ENCODE data around the gene AUNIP.

Gene AUNIP

DNA sequence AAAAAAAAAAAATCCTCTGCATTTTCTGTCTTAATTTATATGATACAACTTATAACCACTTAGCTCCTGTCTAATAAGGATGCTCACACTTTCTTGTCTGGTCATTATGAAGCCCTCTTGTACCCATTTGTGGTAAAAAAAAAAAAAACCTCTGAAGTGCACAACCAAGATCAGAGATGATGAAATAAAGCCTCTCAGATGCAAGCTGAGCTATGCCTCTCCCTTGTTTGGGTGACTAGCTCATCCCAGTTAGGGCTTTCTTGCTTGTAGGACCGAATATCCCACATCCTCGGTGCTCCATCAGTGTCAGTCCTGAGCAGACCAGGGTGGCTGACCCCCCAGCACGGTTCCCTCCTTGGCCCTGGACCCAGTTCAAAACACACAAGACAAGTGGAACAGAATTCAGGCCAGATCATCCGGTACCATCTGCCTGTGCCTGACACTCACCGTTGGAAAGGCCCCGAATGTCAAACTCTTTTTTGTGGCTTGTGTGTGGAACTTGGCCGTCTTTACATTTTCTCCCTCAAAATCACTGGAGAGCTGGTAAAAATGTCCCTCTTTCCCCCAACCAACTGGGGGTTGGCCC lies 65.6 kb downstream of the AUNIP start (continued):
- TF ChIP-seq ZNF777 (tag by site-specific recombination; IDR thresholded peaks at IDR 0.05; ENCODE audit: borderline replicate concordance) (no peak), ZNF423 (tag by site-specific recombination; IDR thresholded peaks at IDR 0.05) (no peak), ZNF239 (tag by site-specific recombination; IDR thresholded peaks at IDR 0.05) (no peak), WT1 (tag by site-specific recombination; IDR thresholded peaks at IDR 0.05) (no peak)
- TF ChIP-seq, protein P1, sequence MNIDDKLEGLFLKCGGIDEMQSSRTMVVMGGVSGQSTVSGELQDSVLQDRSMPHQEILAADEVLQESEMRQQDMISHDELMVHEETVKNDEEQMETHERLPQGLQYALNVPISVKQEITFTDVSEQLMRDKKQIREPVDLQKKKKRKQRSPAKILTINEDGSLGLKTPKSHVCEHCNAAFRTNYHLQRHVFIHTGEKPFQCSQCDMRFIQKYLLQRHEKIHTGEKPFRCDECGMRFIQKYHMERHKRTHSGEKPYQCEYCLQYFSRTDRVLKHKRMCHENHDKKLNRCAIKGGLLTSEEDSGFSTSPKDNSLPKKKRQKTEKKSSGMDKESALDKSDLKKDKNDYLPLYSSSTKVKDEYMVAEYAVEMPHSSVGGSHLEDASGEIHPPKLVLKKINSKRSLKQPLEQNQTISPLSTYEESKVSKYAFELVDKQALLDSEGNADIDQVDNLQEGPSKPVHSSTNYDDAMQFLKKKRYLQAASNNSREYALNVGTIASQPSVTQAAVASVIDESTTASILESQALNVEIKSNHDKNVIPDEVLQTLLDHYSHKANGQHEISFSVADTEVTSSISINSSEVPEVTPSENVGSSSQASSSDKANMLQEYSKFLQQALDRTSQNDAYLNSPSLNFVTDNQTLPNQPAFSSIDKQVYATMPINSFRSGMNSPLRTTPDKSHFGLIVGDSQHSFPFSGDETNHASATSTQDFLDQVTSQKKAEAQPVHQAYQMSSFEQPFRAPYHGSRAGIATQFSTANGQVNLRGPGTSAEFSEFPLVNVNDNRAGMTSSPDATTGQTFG (tag by site-specific recombination; IDR thresholded peaks at IDR 0.05; ENCODE audit: borderline replicate concordance): no peak

DNA sequence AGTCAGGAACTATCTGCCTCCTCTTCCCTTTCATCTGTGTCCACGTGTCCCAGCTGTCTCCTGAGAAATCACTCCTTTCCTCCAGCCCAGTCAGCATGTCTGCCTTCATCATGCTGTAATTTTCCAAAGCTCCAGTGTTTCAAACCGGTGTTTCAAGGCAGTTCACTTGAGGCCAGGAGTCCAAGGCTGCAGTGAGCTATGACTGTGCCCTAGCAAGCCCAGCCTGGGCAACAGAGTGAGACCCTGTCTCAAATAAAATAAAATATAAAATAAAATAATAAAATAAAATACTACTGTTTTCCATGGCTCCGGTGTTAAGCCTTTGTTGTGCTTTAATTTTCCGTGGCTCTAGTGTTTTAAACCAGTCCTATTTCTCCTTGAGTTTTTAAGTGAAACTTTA lies 67.1 kb downstream of the AUNIP start:
- peaks cover 3% of the 10 kb centered on the region for H3K4me1 ChIP-seq (ENCODE audit: control insufficient read depth, insufficient read depth, low read length)
- POLR2A ChIA-PET: interaction anchor here (0.7 kb wide), 1 partner anchor 844 kb away, joined by 6 read pairs; no protein-coding TSS in a partner anchor
- H3K4me3 ChIP-seq (ENCODE audit: low read depth, low read length): no peak overlapping the region
- no peaks in the 10 kb centered on the region for H3K9me3 ChIP-seq (ENCODE audit: control insufficient read depth, insufficient read depth, low read depth, low read length)
- TF ChIP-seq ZSCAN23 (tag by site-specific recombination; IDR thresholded peaks at IDR 0.05) (no peak), ZNF121 (tag by site-specific recombination; IDR thresholded peaks at IDR 0.05) (peak; percentile 33; the same call in 1 of the 2 replicates)
- no peaks in the 10 kb centered on the region for H3K36me3 ChIP-seq (ENCODE audit: control insufficient read depth in 2 of 2, insufficient read depth in 1 of 2, low read length in 2 of 2)
- CTCF ChIA-PET: interaction anchor here (0.6 kb wide), 2 partner anchors 290 to 1888 kb away, joined by 3 read pairs; no protein-coding TSS in a partner anchor
- no peak overlapping the region for H3K27ac ChIP-seq (ENCODE audit: extremely low read depth, low read depth, low read length)

DNA sequence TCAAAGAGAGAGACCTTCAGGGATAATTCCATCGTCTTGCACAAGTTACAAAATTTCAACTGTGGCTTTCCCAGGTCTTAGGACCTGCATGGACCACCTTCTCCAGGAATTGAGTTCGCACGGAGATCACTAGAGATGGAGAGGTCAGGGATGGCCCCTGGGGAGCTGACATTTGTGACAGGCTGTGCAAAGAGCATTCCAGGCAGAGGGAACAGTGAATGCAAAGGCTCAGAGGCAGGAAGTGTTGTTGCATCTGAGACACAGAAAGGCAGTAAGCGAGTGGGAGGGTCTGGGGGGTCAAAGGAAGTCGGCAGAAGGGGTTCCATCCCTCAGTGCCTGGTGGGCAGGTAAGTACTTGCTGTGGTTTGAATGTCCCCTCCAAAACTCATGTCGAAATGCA lies 68.8 kb downstream of the AUNIP start:
- CTCF ChIA-PET: interaction anchor here (1.0 kb wide), 1 partner anchor 8 kb away, joined by 3 read pairs; no protein-coding TSS in a partner anchor
- POLR2A ChIA-PET: no interaction called here

More for the DNA sequence above, 68.8 kb downstream of the AUNIP start:
- Histone ChIP-seq H3K36me3 (ENCODE audit: control insufficient read depth in 2 of 2, insufficient read depth in 1 of 2, low read length in 2 of 2) (no peaks in the 10 kb centered on the region), H3K4me1 (ENCODE audit: control insufficient read depth, insufficient read depth, low read length) (peaks cover 3% of the 10 kb centered on the region), H3K9me3 (ENCODE audit: control insufficient read depth, insufficient read depth, low read depth, low read length) (no peaks in the 10 kb centered on the region), H3K4me3 (ENCODE audit: low read depth, low read length) (no peak overlapping the region), H3K27ac (ENCODE audit: extremely low read depth, low read depth, low read length) (no peak overlapping the region)
- TF ChIP-seq ZNF416 (tag by site-specific recombination; IDR thresholded peaks at IDR 0.05): no peak
- TF ChIP-seq ZNF266 (tag by site-specific recombination; IDR thresholded peaks at IDR 0.05; ENCODE audit: low read depth): no peak
- TF ChIP-seq, protein P2, sequence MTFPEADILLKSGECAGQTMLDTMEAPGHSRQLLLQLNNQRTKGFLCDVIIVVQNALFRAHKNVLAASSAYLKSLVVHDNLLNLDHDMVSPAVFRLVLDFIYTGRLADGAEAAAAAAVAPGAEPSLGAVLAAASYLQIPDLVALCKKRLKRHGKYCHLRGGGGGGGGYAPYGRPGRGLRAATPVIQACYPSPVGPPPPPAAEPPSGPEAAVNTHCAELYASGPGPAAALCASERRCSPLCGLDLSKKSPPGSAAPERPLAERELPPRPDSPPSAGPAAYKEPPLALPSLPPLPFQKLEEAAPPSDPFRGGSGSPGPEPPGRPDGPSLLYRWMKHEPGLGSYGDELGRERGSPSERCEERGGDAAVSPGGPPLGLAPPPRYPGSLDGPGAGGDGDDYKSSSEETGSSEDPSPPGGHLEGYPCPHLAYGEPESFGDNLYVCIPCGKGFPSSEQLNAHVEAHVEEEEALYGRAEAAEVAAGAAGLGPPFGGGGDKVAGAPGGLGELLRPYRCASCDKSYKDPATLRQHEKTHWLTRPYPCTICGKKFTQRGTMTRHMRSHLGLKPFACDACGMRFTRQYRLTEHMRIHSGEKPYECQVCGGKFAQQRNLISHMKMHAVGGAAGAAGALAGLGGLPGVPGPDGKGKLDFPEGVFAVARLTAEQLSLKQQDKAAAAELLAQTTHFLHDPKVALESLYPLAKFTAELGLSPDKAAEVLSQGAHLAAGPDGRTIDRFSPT (tag by site-specific recombination; IDR thresholded peaks at IDR 0.05): no peak
- no peak for TF ChIP-seq ZNF211 (tag by site-specific recombination; IDR thresholded peaks at IDR 0.05; ENCODE audit: low read depth)
- no peak for TF ChIP-seq ZNF677 (tag by site-specific recombination; IDR thresholded peaks at IDR 0.05)
- TF ChIP-seq, protein P3, sequence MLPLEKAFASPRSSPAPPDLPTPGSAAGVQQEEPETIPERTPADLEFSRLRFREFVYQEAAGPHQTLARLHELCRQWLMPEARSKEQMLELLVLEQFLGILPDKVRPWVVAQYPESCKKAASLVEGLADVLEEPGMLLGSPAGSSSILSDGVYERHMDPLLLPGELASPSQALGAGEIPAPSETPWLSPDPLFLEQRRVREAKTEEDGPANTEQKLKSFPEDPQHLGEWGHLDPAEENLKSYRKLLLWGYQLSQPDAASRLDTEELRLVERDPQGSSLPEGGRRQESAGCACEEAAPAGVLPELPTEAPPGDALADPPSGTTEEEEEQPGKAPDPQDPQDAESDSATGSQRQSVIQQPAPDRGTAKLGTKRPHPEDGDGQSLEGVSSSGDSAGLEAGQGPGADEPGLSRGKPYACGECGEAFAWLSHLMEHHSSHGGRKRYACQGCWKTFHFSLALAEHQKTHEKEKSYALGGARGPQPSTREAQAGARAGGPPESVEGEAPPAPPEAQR (tag by site-specific recombination; IDR thresholded peaks at IDR 0.05): no peak
- TF ChIP-seq BCL11B (tag by site-specific recombination; IDR thresholded peaks at IDR 0.05; ENCODE audit: low read depth): no peak
- no peak for TF ChIP-seq ZNF510 (tag by site-specific recombination; IDR thresholded peaks at IDR 0.05; ENCODE audit: insufficient replicate concordance)
- TF ChIP-seq ZNF600 (tag by site-specific recombination; IDR thresholded peaks at IDR 0.05): no peak
- TF ChIP-seq, protein P4, sequence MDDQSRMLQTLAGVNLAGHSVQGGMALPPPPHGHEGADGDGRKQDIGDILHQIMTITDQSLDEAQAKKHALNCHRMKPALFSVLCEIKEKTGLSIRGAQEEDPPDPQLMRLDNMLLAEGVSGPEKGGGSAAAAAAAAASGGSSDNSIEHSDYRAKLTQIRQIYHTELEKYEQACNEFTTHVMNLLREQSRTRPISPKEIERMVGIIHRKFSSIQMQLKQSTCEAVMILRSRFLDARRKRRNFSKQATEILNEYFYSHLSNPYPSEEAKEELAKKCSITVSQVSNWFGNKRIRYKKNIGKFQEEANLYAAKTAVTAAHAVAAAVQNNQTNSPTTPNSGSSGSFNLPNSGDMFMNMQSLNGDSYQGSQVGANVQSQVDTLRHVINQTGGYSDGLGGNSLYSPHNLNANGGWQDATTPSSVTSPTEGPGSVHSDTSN (CRISPR knock-in tag; IDR thresholded peaks at IDR 0.05): no peak
- TF ChIP-seq ZNF155 (tag by site-specific recombination; IDR thresholded peaks at IDR 0.05): no peak
- TF ChIP-seq, protein P5, sequence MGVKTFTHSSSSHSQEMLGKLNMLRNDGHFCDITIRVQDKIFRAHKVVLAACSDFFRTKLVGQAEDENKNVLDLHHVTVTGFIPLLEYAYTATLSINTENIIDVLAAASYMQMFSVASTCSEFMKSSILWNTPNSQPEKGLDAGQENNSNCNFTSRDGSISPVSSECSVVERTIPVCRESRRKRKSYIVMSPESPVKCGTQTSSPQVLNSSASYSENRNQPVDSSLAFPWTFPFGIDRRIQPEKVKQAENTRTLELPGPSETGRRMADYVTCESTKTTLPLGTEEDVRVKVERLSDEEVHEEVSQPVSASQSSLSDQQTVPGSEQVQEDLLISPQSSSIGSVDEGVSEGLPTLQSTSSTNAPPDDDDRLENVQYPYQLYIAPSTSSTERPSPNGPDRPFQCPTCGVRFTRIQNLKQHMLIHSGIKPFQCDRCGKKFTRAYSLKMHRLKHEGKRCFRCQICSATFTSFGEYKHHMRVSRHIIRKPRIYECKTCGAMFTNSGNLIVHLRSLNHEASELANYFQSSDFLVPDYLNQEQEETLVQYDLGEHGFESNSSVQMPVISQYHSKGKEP (tag by site-specific recombination; IDR thresholded peaks at IDR 0.05): no peak
